T-helper 2 cell treated with Interferon-gamma antibody and Interleukin-4, amounts not matched to agents 5 μg/mL and 100 μg/mL, for 36 hours (primary cell): ENCODE results near the gene PHF5A.
"Not testable (repeated sequence)": the region's sequence is repeated elsewhere in the genome, so short reads cannot be mapped to it uniquely, and the experiment has no call there.

Source experiments
- DNase-seq: peaks from one replicate; pipeline ENCODE4 v3.0.0; 2021; ENCODE audit warnings: low spot score
- H3K27ac Mint-ChIP-seq: one replicate; pipeline ENCODE4 v1.8.0; 2021; ENCODE audit warnings: mild to moderate bottlenecking, mixed read lengths
- H3K27me3 Mint-ChIP-seq: one replicate; pipeline ENCODE4 v1.8.0; 2021; ENCODE audit warnings: low read depth, mixed read lengths
- H3K36me3 Mint-ChIP-seq: one replicate; pipeline ENCODE4 v1.8.0; 2021; ENCODE audit warnings: low read depth, mixed read lengths
- H3K4me1 Mint-ChIP-seq: one replicate; pipeline ENCODE4 v1.8.0; 2021; ENCODE audit warnings: low read depth, mixed read lengths
- H3K4me3 Mint-ChIP-seq: one replicate; pipeline ENCODE4 v1.8.0; 2022; ENCODE audit warnings: mild to moderate bottlenecking, moderate library complexity, mixed read lengths
- H3K9me3 Mint-ChIP-seq: one replicate; pipeline ENCODE4 v1.8.0; 2021; ENCODE audit warnings: mixed read lengths

The PHF5A gene

GRCh38 chr22:41479671-41480396 lies 11.3 kb upstream of the PHF5A start:
- no peak for DNase-seq
- H3K4me1 Mint-ChIP-seq: peaks cover 5% of the 10 kb centered on the region
- no peaks in the 10 kb centered on the region for H3K9me3 Mint-ChIP-seq
- H3K27me3 Mint-ChIP-seq: no peaks in the 10 kb centered on the region
- no peaks in the 10 kb centered on the region for H3K36me3 Mint-ChIP-seq
- no peak overlapping the region for H3K27ac Mint-ChIP-seq
- H3K4me3 Mint-ChIP-seq: no peak overlapping the region

DNA sequence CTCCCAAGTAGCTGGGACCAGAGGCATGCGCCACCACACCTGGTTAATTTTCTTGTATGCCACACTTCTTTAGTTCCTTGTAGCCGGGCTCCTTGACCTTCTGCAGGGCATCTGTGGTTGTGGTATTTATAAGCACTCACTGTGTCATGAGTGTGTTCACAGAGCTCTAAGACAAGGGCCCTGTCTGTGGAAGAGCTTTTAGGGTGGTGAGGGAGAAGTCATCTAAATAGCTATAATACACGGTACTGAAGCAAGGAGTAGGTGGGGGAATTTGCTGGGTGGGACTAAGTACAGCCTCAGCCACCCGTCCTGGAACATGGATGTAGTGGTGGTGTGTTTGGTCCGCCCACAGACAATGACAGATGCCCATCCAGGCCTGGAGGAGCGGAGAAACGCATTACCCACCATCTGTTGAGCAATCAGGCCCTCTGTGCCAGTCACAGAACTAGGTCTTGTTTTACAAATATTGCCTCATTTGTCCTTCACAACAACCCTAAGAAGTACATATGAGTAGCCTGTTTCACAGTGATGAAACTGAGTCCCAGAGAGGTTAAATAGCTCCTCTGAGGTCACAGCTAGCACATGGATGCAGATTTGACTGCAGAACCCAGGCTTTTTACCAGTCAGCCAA lies 10.5 kb upstream of the PHF5A start:
- Mint-ChIP-seq H3K27ac (no peak overlapping the region), H3K4me3 (no peak overlapping the region), H3K27me3 (no peaks in the 10 kb centered on the region), H3K9me3 (no peaks in the 10 kb centered on the region), H3K4me1 (peaks cover 5% of the 10 kb centered on the region), H3K36me3 (no peaks in the 10 kb centered on the region)
- DNase-seq: no peak

DNA sequence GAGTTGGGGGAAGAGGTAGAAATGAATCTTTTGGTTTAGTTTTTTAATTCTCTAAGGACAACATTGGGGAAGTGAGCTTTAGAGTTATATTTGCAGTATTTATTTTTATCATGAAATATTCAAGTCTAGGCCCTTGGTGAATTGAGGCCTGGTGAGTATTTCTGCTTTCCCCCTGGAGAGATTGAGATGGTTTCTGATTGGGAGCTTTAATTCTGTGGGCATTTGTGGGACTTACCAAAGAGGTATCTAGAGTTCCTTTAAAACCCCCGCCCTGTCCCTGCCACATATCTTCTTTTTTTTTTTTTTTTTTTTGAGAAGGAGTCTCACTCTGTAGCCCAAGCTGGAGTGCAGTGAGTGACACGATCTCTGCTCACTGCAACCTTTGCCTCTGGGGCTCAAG lies 10.0 kb upstream of the PHF5A start:
- H3K4me1 Mint-ChIP-seq: peaks cover 8% of the 10 kb centered on the region
- H3K4me3 Mint-ChIP-seq: no peak overlapping the region
- no peak for DNase-seq
- H3K27ac Mint-ChIP-seq: no peak overlapping the region
- no peaks in the 10 kb centered on the region for H3K36me3 Mint-ChIP-seq
- no peaks in the 10 kb centered on the region for H3K9me3 Mint-ChIP-seq
- H3K27me3 Mint-ChIP-seq: no peaks in the 10 kb centered on the region

DNA sequence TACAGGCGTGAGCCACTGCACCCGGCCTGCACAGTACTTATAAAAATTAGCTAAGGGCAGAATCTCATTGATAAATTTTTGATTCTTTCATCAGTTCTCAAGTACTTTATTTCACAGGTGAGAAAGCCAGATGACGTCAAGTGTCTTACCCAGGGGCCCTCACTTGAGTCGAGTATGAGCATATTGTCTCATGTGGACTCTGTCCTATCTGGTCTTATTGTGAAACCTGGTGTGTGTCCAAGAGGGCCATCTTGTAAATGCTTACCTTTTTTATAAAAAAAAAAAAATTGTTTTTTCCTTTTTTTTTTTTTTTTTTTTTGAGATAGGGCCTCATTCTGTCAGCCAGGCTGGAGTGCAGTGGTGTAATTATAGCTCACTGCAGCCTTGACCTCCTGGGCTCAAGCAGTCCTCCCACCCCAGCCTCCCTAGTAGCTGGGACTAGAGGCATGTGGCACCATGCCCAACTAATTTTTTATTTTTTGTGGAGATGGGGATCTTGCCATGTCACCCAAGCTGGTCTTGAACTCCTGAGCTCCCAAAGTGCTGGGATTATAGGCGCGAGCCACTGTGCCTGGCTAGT lies 6.5 kb upstream of the PHF5A start:
- H3K27me3 Mint-ChIP-seq: no peaks in the 10 kb centered on the region
- H3K4me1 Mint-ChIP-seq: peaks cover 13% of the 10 kb centered on the region
- H3K27ac Mint-ChIP-seq: no peak overlapping the region
- DNase-seq: no peak
- H3K36me3 Mint-ChIP-seq: peaks cover 6% of the 10 kb centered on the region
- no peak overlapping the region for H3K4me3 Mint-ChIP-seq
- no peaks in the 10 kb centered on the region for H3K9me3 Mint-ChIP-seq

DNA sequence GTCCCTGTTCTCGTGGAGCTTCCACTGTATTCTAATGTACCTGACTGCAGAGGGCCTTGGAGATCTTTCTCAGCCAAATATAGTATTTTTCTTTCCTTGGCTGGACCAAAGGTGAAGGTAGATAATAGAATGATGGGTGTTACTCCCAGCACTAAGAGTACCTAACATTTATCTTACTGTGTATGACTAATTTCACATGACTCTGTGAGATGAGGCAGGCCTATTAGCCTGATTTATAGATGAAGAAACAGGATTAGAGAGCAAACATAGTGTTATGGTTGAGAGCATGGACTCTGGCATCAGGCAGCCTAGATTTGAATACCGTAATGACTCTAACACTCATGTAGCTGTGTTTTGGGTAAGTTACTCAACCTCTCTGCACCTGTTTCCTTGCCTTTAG lies 3.1 kb upstream of the PHF5A start:
- no peak overlapping the region for H3K27ac Mint-ChIP-seq
- H3K27me3 Mint-ChIP-seq: no peaks in the 10 kb centered on the region
- no peak for DNase-seq
- H3K4me3 Mint-ChIP-seq: no peak overlapping the region
- H3K9me3 Mint-ChIP-seq: no peaks in the 10 kb centered on the region
- H3K4me1 Mint-ChIP-seq: peaks cover 28% of the 10 kb centered on the region
- H3K36me3 Mint-ChIP-seq: peaks cover 23% of the 10 kb centered on the region

DNA sequence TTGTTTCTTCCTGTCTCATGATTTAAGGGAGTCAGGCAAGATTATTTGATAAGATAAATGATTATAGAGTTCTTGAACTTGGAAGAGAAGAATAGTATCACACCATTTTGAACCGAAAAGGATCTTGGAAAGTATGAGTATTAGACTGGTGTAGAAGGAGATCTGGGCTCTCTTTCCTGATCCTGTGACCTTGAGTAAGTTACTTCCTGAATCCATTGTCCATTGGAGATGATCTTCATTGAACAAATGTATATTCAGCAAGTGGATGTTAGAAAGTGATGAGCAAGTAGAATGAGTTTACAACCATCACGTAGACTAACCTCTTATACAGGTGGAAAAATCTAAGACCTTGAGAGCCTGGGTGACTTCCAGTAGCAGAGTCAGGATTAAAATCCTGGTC lies 2.4 kb upstream of the PHF5A start:
- Mint-ChIP-seq H3K4me1 (peaks cover 31% of the 10 kb centered on the region), H3K9me3 (no peaks in the 10 kb centered on the region), H3K4me3 (peak overlapping the region; percentile 86), H3K27ac (peak overlapping the region; percentile 47), H3K27me3 (no peaks in the 10 kb centered on the region), H3K36me3 (peaks cover 27% of the 10 kb centered on the region)
- no peak for DNase-seq

DNA sequence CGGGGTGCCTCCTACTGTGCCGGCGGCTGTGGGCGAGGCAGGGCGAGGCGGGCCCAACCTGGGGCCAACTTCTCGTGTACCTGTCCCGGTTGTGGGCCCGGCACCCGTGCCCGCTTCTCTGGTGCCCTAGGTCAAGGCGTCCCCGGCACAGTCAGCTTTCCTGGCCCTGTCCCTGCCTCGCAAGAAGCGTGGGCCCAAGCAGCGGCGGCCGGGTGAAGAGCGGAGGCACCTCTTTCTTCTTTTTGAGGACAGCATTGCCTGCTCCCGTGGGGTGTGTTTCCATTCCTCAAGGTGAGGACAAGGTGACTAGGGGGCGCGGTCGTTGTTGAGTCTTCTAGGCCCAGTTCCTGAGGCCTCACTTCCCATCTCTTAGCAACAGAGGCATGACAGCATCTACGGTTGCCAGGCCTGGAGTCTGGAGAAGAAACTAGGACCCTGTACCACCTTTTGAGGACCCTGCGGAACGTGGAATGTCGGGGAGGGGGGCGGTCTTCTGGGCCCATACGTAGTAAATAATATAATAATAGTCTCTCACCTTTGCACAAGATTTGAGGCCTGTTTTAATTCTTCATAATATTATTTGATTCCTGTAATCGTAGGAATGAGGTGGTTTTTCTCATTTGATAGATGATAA lies 843 bp upstream of the PHF5A start:
- DNase-seq: no peak
- peaks cover 31% of the 10 kb centered on the region for H3K4me1 Mint-ChIP-seq

GRCh38 chr22:41461901-41462300 lies 6.6 kb downstream of the PHF5A start:
- Mint-ChIP-seq H3K27me3 (no peaks in the 10 kb centered on the region), H3K9me3 (no peaks in the 10 kb centered on the region), H3K4me1 (peaks cover 3% of the 10 kb centered on the region), H3K36me3 (peaks cover 47% of the 10 kb centered on the region), H3K4me3 (no peak overlapping the region), H3K27ac (no peak overlapping the region)
- DNase-seq: no peak

More for the DNA sequence above, 843 bp upstream of the PHF5A start:
- Mint-ChIP-seq H3K27ac (peak overlapping the region; percentile 99), H3K9me3 (no peaks in the 10 kb centered on the region), H3K27me3 (no peaks in the 10 kb centered on the region), H3K4me3 (peak overlapping the region; percentile 86), H3K36me3 (peaks cover 36% of the 10 kb centered on the region)

DNA sequence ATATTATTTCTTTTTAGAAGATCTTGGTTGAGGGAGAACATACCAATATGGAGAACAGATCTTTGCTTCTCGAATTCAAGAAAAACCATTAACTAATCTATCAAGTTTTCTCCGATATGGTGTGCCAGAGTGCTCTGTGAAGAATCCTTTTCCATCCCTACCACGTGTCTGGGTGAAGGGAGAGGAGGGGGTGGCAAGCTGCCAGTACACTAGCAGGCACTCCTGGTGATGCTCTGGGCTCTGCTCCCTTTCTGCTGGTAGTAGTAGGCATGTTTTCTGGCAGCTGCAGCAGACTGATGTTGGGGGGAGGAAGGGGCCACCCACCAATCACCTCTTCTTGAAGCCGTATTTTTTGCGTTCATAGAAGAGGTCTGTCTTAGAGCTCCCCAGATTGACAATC lies 8.4 kb downstream of the PHF5A start:
- DNase-seq, H3K27me3 Mint-ChIP-seq, H3K9me3 Mint-ChIP-seq, H3K4me3 Mint-ChIP-seq, H3K27ac Mint-ChIP-seq, H3K4me1 Mint-ChIP-seq: not testable (repeated sequence)
- peaks cover 39% of the 10 kb centered on the region for H3K36me3 Mint-ChIP-seq

- no peaks in the 10 kb centered on the region for H3K9me3 Mint-ChIP-seq
- H3K27ac Mint-ChIP-seq: no peak overlapping the region
- no peak overlapping the region for H3K4me3 Mint-ChIP-seq
- DNase-seq: no peak
- no peaks in the 10 kb centered on the region for H3K4me1 Mint-ChIP-seq
- no peaks in the 10 kb centered on the region for H3K27me3 Mint-ChIP-seq
- H3K36me3 Mint-ChIP-seq: peaks cover 34% of the 10 kb centered on the region
Measured at GRCh38 chr22:41459431-41459830, 9.1 kb downstream of the PHF5A start.

DNA sequence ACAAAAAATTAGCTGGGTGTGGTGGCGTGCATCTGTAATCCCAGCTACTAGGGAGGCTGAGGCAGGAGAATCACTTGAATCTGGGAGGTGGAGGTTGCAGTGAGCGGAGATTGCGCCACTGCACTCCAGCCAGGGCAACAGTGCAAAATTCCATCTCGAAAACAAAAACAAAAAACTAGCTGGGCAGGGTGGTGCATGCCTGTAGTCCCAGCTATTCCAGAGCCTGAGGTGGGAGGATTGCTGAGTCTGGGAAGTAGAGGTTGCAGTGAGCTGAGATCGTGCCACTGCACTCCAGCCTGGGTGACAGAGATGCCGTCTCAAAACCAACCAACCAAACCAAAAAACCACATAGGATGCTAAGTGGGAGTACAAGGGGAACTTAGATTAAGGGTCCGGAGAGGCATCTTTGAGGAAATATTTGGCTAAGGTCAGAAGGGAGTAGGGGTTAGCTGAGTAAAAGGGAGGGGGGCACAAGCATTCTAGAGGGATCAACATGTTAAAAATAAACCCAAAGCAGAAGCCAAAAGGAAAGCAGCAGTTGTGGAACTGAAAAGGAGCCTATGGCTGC lies 10.2 kb downstream of the PHF5A start:
- Mint-ChIP-seq H3K27ac (no peak overlapping the region), H3K4me3 (no peak overlapping the region)
- DNase-seq: no peak

DNA sequence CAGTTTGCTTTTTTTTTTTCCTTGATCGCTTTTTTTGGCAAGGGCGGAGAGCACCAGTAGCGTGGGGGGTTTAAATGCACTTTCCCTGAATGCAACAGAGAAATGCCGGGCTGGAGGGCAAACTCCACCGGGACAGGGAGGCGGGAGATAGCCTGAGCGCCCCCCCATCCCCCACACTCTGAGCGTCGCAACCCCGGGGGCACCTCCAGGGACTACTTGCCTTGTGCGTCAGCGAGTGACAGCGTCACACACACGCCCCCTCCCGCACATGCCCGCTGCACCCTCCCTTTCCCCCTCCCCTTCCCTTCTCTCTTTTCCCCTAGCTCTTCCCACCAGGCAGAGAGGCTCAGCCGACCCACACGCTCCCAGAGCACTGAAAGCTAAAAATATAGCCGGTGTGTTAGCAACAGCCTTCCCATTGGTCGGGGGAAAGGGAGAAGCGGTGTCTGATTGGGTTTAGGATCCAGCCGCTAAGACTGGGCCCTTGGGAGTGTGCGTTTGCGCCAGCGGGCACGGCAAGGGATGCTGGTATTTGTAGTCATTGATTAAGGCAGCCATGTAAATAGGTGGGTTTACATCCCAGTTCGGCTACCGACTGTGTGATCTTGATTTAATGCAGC lies 20.2 kb downstream of the PHF5A start:
- peak overlapping the region; percentile 89 for H3K4me3 Mint-ChIP-seq
- peak; percentile 94 for DNase-seq
- no peaks in the 10 kb centered on the region for H3K9me3 Mint-ChIP-seq
- peaks cover 8% of the 10 kb centered on the region for H3K4me1 Mint-ChIP-seq
- no peaks in the 10 kb centered on the region for H3K27me3 Mint-ChIP-seq
- no peaks in the 10 kb centered on the region for H3K36me3 Mint-ChIP-seq
- peak overlapping the region; percentile 97 for H3K27ac Mint-ChIP-seq

More for the DNA sequence above, 10.2 kb downstream of the PHF5A start:
- no peaks in the 10 kb centered on the region for H3K27me3 Mint-ChIP-seq
- H3K36me3 Mint-ChIP-seq: peaks cover 27% of the 10 kb centered on the region
- H3K4me1 Mint-ChIP-seq: no peaks in the 10 kb centered on the region
- no peaks in the 10 kb centered on the region for H3K9me3 Mint-ChIP-seq

DNA sequence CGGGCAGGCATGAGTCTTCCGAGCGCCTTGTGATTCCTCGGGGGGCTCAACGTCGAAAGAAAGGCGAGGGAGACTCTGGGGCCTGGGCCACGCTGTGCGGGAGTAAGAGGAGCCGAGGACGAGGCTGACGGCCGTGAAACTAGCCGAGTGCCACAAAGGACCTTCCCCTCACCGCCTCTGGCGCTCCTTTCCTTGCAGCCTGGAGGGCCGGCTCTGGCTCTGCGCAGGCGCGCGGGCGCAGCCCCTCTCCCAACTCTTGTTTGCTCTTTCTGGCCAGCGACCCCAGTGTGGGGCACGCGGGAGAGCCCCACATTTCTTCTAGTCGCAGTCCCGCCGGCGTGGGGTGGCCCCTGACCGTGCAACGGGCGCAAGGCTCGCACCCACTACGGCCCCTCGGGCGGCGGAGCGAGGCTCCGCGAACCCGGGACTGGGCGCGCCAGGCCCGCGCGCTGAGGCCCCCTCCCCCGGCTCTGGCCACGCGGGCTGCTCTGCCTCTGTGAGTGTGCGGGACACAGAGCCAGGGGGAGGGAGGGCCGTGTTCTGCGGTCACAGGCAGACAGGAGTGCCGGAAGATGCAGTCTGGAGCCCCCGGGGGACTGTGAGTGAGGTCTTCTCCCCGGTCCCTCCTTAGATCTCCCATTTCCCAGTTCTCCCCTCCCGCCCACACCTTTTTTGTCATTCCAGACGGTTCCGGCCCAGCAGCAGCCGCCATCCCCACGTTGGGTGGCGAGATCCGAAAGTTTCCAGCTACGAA lies 20.9 kb downstream of the PHF5A start:
- Mint-ChIP-seq H3K36me3 (peaks cover 2% of the 10 kb centered on the region), H3K4me1 (peaks cover 13% of the 10 kb centered on the region), H3K27ac (peak overlapping the region; percentile 97), H3K9me3 (no peaks in the 10 kb centered on the region), H3K27me3 (no peaks in the 10 kb centered on the region), H3K4me3 (peak overlapping the region; percentile 89)
- DNase-seq: peak; percentile 63
